Measurements from ENCODE around the gene WDR43.
"Not testable (repeated sequence)": the region's sequence is repeated elsewhere in the genome, so short reads cannot be mapped to it uniquely, and the experiment has no call there.

The WDR43 gene

GRCh38 chr2:28970464-28971160 is 76.1 kb downstream of the WDR43 start:
- no peak for DNase-seq

- no peak for DNase-seq
Observed at GRCh38 chr2:28972778-28973335, 78.4 kb downstream of the WDR43 start.

- DNase-seq, result no peak
Observed at GRCh38 chr2:28974252-28974651, 79.8 kb downstream of the WDR43 start.

- no peak for DNase-seq
Observed at GRCh38 chr2:28975671-28976070, 81.2 kb downstream of the WDR43 start.

GRCh38 chr2:28976584-28976983 is 82.1 kb downstream of the WDR43 start:
- DNase-seq, result no peak

- DNase-seq, result no peak
Observed at GRCh38 chr2:28977176-28977875, 82.9 kb downstream of the WDR43 start.

GRCh38 chr2:28978001-28978400 is 83.5 kb downstream of the WDR43 start:
- DNase-seq, result not testable (repeated sequence)

- no peak for DNase-seq
Observed at GRCh38 chr2:28978606-28979005, 84.1 kb downstream of the WDR43 start.

GRCh38 chr2:28979041-28979440 is 84.6 kb downstream of the WDR43 start:
- no peak for DNase-seq

GRCh38 chr2:28979576-28980366 is 85.3 kb downstream of the WDR43 start:
- no peak for DNase-seq

GRCh38 chr2:28980368-28981015 is 86.0 kb downstream of the WDR43 start:
- DNase-seq, result no peak

GRCh38 chr2:28981016-28981441 is 86.6 kb downstream of the WDR43 start, which contains the start of gene TOGARAM2:
TOGARAM2 (plus strand) TSS chr2:28981298; CDS start chr2:28994835, 13,537 bp downstream.
- no peak for DNase-seq

- DNase-seq, result no peak
Observed at GRCh38 chr2:28981620-28982376, 87.3 kb downstream of the WDR43 start.

- DNase-seq, result no peak
Observed at GRCh38 chr2:28982381-28982950, 88.0 kb downstream of the WDR43 start.

- no peak for DNase-seq
Observed at GRCh38 chr2:28986429-28986828, 92.0 kb downstream of the WDR43 start.

GRCh38 chr2:28989973-28990372 is 95.5 kb downstream of the WDR43 start:
- DNase-seq, result no peak

- DNase-seq, result no peak
Observed at GRCh38 chr2:28990445-28990844, 96.0 kb downstream of the WDR43 start.

GRCh38 chr2:28991021-28991420 is 96.6 kb downstream of the WDR43 start:
- no peak for DNase-seq

GRCh38 chr2:28991460-28991859 is 97.0 kb downstream of the WDR43 start:
- DNase-seq, result no peak

GRCh38 chr2:28993206-28993960 is 98.9 kb downstream of the WDR43 start:
- DNase-seq, result no peak

- DNase-seq, result no peak
Observed at GRCh38 chr2:28994074-28994473, 99.6 kb downstream of the WDR43 start.
